ENCODE results near the gene DGKB. TPM values are rescaled to one million over a fixed set of nuclear protein-coding genes. Genes with fewer than 3 reads are reported as not detected.

Gene DGKB
- total RNA-seq, 1 donor from 2014 or later = not detected

DNA sequence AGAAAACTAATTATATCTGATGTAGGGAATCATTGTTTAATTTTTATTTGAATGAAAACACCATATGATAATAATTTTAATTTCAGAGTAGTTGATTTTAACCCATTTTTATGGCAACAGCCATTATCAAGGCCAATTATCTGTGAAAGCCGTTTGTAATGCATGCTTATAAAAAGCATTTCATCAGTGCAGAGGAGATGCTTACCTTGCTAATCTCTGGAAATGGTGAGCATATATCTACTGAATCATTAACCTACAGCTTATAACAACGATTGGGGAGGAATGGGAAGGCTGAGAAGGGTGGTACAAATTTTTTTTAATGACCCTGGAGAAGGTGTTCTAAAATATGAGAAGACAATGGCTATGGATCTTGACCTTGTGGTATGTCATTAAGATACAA, 235.6 kb downstream of the DGKB start:
- intact Hi-C loops (cut with DNase I) = no loop called here
- H3K4me3 ChIP-seq = no peak overlapping the region
- DNase-seq = no peak
- no peak for TF ChIP-seq CTCF (IDR thresholded peaks at IDR 0.05)
- no peaks in the 10 kb centered on the region for H3K4me1 ChIP-seq
- H3K27ac ChIP-seq = no peak overlapping the region
- no peaks in the 10 kb centered on the region for H3K9me3 ChIP-seq
- no peaks in the 10 kb centered on the region for H3K36me3 ChIP-seq
- no peaks in the 10 kb centered on the region for H3K27me3 ChIP-seq
- ATAC-seq = no peak

GRCh38 chr7:14666304-14666703, 236.2 kb downstream of the DGKB start:
- Histone ChIP-seq H3K4me1 (no peaks in the 10 kb centered on the region), H3K4me3 (no peak overlapping the region), H3K27me3 (no peaks in the 10 kb centered on the region), H3K9me3 (no peaks in the 10 kb centered on the region), H3K27ac (no peak overlapping the region), H3K36me3 (no peaks in the 10 kb centered on the region)
- ATAC-seq (no peak), DNase-seq (no peak)
- TF ChIP-seq CTCF (IDR thresholded peaks at IDR 0.05) = no peak
- intact Hi-C loops (cut with DNase I) = no loop called here

DNA sequence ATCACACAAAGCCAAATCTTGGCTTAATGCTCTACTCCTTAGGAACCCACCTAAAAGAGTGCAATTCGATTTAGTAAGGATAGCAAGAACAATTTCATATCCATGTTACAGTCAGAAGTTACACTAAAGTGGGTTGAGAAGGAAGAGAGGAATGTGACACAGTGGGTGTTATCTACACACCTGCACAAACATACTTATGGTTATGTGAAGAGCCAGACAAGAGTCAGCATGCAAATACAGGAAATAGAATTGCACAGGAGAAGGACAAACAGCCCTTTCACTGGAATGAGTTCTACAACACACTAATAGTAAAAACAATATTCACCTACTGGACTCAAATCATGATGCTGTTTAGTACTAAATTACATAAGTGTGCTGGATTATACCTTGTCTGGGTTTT, 262.8 kb downstream of the DGKB start:
- TF ChIP-seq CTCF (IDR thresholded peaks at IDR 0.05) = no peak
- intact Hi-C loops (cut with DNase I) = no loop called here
- H3K27ac ChIP-seq = no peak overlapping the region
- no peak overlapping the region for H3K4me3 ChIP-seq
- ATAC-seq (peak; percentile 94), DNase-seq (no peak)
- H3K27me3 ChIP-seq = no peaks in the 10 kb centered on the region
- H3K36me3 ChIP-seq = no peaks in the 10 kb centered on the region
- H3K9me3 ChIP-seq = peaks cover 2% of the 10 kb centered on the region
- H3K4me1 ChIP-seq = no peaks in the 10 kb centered on the region

GRCh38 chr7:14639329-14639728, 263.2 kb downstream of the DGKB start:
- TF ChIP-seq CTCF (IDR thresholded peaks at IDR 0.05) = no peak
- intact Hi-C loops (cut with DNase I) = no loop called here
- Histone ChIP-seq H3K27ac (no peak overlapping the region), H3K4me1 (no peaks in the 10 kb centered on the region), H3K36me3 (no peaks in the 10 kb centered on the region), H3K27me3 (no peaks in the 10 kb centered on the region), H3K4me3 (no peak overlapping the region), H3K9me3 (no peaks in the 10 kb centered on the region)
- ATAC-seq (peak; percentile 16), DNase-seq (no peak)

GRCh38 chr7:14637968-14638367, 264.6 kb downstream of the DGKB start:
- TF ChIP-seq CTCF (IDR thresholded peaks at IDR 0.05) = no peak

GRCh38 chr7:14635955-14636354, 266.6 kb downstream of the DGKB start:
- intact Hi-C loops (cut with DNase I) = no loop called here
- no peak overlapping the region for H3K27ac ChIP-seq
- H3K4me3 ChIP-seq = no peak overlapping the region
- no peaks in the 10 kb centered on the region for H3K4me1 ChIP-seq
- DNase-seq = no peak
- no peaks in the 10 kb centered on the region for H3K36me3 ChIP-seq
- TF ChIP-seq CTCF (IDR thresholded peaks at IDR 0.05) = no peak
- no peaks in the 10 kb centered on the region for H3K9me3 ChIP-seq
- no peak for ATAC-seq
- no peaks in the 10 kb centered on the region for H3K27me3 ChIP-seq

More at GRCh38 chr7:14637968-14638367, 264.6 kb downstream of the DGKB start:
- H3K27ac ChIP-seq = no peak overlapping the region
- intact Hi-C loops (cut with DNase I) = no loop called here
- H3K27me3 ChIP-seq = no peaks in the 10 kb centered on the region
- H3K4me1 ChIP-seq = no peaks in the 10 kb centered on the region
- ATAC-seq (no peak), DNase-seq (no peak)
- H3K36me3 ChIP-seq = no peaks in the 10 kb centered on the region
- no peak overlapping the region for H3K4me3 ChIP-seq
- no peaks in the 10 kb centered on the region for H3K9me3 ChIP-seq

All from upper lobe of right lung (tissue), 1 donor.